NCI-H82 (cell line): ENCODE data around the gene SHISA8.

Experiments
- DNase-seq: peaks from one replicate; lab custom pipeline; 2025; lab: John Stamatoyannopoulos, UW

The SHISA8 gene

DNA sequence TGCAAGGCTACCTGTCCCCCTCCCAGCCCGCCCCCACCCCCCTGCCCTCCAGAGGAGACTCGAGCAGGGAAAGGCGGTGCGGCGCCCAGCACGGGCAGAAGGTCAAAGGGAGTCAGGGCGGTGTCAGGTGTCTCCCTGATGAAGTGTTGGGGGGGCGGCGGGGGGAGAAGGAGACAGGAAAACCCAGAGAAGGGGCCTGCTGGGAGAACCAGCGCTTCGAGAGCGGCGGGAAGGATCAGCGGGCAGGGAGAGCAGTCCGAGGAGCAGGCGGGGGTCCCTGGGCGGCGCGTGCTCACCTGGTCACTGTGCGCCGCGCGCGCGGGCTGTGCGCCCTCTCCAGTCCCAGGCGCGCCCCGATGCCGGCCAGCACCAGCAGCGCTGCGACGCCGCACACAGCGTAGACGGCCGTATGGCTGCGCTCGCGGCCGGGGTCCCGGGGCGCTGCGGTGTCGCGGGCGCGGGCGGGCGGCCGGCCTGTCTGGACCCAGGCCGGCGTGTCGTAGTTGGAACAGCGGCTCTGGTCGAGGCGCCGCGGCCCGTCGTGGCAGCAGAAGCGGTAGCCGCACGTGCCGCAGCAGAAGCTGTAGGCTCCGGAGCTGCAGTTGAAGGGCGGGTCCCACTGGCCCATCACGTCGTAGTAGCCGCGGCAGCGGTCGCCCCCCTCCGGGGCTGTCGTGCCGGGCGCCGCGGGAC, 886 bp downstream of the SHISA8 start:
- no peak for DNase-seq

DNA sequence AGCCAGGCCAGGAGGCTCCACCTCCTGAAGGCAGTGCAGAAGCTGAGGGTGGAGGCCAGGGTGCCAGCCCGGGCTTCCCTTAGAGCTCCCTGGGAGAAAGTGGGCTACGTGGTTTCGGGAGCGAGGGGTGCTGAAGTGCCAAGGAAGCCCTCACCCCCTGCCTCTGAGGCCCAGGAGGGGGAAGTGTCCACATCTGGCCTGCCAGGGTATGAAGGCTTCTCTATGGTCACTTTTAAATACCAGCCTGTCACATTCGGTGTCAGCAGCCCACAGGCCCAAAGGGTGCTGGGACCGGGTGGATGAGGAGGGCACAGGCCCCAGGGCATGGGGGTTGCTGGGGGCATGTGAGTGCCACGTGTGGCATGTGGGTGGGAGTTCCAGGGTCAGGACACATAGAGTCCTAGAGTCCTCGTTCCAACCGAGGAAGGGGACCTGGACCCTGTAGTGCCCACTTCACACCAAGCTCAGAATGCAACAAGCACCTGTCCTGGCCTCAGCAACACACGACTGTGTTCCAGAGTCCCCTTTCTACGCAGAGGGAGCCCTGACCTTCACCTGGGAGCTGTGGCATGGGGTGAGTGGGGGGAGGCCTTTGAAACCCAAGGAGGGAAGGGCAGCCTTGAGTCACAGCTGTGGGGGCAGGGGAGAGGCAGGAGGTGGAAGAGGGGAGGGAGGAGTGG, 1.7 kb downstream of the SHISA8 start:
- no peak for DNase-seq

DNA sequence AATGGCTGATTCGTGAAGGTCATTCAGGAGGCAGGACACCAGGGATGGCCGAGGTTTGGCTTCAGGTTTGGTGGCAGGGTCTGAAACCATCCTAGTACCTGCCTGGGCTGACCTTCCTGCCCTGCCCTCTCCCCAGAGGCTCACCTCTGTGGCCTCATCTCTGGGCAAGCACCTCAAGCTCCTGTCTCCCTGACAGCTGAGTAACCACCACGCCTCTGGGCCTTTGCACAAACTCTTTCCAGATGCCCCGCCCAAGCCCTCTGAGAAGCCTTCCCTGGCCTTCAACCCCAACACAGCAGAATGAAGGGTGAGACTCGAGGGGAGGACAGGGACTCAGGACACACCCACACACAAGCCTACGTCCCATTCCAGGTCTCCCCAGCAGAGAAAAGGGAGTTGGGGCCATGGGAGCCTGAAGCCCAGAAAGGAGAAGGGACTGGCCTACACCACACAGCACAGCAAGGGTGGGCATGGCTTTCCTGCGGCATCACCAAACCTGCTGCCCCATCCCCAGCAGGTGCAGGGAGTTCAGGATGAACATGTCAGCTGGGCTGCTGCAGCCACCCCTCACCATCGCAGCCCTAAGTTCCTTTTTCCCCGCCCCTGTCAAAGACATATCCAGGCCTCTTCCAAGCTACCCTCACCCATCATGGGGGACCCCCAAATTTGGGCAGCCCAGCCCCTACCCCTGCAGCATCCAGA, 2.4 kb downstream of the SHISA8 start:
- no peak for DNase-seq

DNA sequence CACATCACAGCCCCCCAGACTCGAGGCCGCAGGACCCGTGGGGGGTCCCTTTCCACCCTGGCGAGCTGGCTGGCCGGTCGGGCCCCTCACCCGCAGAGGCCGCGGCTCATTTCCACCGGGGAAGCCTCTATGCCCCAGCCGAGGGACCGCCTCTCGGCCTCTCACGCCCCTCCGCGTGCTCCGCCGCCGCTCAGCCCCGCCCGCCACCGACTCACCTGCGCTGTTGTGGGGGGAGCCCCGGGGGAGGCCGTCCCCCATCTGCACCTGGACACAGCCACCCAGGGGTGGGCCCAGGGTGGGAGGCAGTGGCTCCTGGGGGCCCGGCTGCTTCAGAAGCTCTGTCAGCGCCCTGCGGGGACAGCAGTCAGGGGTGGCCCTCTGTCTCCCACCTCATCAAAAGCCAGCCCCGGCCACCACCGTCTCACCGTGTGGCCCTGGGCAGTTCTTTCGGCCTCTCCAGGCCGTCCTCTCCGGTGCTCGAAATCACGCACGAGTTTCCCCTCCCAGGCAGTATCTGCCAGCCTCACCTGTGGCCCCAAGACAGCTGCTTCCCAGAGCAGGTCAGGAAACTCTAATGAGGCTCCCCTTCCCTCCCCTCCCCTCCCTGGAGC, 3.8 kb downstream of the SHISA8 start:
- no peak for DNase-seq

DNA sequence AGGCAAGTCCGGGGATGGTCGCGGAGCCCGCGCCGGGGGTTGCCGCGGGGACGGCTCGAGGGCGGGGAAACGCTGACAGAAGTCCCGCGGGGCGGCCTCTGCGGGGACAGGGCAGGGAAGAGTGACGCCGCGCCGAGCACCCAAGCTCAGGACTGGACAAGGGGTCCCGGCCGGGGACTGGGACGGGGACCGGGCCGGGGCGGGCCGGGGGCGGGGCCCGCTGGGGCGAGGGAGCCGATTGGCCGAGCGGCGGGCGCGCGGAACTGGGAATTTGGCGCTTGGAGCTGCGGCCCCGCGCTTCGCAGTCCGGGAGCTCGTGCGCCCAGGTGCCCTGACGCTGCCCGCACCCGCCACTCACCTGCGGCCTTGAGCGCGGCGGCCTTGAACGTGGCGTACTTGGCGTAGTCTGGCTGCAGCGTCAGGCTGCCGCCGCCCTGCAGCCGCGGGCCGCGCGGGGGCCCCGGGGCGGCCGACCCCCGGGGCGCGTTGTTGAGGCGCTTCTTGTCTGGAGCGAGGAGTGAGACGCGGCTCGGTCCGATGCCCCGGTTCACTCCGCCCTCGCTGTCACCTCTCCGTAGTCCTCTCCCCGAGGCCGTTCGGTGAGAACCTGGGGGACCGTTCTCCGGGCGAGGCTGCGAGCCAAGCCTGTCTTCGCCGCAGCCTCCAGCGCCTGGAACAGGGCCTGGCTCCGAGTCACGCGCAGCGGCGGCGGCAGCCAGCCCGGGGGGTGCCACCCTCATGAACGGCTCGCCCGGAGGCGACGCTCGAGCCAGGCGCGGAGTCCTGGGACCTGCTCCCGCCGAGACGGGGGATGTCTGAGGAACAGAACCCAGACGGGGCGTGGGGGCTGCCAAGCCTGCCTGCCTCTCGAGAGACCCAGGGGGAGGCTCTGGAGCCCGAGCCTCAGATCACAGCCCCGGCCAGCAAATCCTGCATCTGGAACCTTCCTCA, 4.5 kb downstream of the SHISA8 start:
- DNase-seq = peak; percentile 38

DNA sequence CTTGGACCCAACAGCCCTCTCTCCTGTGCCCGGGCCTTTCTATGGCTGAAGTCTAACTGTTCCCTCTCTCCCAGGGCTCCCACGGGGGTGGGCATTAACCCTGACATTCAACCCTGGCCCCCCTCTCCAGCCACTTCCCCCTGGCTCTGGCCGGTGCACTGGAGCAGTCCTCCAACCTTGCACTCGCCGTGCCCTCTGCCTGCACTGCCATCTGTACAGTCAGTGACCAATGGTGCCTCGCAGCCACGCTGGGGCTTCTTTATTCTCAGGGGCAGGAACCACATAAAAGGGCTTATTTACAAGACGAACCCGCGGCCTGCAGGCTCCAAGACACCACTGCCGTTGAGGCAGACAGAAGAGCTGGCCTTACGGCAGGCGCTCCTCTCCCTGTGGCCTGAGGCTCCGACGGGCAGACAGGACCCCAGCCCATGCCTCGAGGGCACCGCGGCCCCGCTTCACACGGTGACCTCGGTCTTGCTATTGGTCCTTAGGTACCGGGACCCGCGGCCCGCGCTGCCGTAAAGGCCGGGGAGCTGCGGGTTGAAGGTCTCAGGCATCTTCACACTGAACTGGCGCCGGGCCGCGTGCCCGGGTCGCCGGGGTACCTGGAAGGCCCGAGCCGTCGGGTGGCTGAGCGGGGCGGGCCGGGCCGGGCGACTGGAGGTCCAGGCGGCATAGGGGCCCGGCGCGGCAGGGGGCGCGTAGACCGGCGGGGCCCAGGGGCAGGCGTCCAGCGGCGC, 5.4 kb downstream of the SHISA8 start:
- peak; percentile 45 for DNase-seq

DNA sequence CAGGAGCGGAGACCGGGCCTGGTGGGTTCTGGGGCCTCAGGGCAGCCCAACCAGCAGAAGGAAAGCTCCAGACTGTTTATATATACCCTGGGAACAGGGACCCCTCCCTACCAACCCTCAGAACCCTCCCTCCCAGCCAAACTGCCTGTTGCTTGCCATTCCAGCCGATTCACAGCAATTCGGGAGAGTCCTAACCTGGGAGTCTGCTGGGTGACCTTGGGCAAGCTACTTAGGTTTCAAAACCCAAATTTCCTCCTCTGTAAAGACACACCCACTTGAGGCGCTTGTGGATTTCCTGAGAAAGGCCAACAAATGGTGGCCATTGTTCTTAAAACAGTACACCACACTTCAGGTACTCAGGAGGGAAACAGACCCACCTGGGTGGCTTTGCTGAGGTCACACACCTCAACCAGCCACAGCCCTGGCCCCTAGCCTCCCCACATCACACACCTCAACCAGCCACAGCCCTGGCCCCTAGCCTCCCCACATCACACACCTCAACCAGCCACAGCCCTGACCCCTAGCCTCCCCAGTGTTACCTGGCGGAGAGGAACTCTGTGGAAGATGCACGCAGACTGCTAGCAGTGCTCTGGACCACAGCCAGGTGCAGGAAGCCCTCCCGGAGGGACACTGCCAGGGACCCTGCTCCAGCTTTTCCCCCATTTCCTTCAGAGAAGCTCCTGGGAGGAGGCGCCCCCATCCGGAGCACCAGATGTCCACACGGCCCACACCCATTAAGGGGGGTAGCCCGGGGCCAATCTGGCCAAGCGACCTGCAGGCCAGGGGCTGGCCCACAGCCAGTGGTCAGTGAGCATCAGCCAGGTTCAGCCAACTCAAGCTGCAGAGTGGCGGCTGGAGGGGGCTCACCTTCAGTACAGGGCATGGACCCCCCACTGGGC, 6.2 kb downstream of the SHISA8 start:
- peak; percentile 45 for DNase-seq

DNA sequence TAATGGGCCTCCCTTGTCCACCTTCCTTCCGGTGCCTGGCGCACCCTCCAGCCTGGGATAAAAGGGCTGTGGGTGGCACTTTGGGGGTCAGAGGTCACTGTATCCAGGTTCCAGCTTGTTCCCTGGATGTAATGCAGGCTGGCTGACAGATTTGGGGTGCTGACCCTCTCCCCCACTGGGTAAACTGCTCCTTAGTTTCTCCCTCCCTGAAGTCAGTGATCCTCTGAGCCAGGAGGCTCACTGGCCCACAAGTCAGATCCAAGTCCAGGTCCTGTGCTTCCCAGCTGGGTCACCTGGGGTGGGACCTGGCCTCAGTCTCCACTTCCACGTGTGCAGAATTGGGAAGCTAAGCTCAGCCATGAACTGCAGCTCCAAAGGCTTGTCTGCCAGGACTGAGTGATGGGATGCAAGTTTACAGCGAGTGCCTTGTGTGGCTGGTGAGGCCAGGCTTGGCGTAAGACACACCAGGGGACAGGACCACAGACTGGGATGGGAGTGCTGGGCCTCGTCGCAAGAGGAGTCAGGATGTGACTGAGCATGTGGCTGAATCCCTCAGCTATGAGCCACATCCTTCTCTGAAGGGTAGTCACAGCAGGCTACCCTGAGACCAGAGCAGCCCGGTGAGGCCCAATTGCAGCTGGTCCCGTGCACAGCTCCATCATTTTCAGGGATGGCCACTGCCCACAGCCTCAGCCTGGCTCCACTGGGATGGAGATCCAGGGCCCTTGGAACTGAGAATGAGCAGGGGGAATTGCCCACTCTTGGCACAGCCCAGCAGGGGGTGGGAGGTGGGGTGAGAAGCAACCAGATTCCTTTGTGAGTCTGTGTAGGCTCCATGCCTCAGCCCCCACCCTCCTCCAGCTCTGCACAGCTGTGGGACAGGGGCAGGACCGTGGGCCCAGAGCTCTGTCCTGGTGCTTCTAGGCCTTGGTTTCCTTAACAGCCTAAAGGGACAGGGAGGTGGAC, 7.2 kb downstream of the SHISA8 start:
- peak; percentile 29 for DNase-seq

DNA sequence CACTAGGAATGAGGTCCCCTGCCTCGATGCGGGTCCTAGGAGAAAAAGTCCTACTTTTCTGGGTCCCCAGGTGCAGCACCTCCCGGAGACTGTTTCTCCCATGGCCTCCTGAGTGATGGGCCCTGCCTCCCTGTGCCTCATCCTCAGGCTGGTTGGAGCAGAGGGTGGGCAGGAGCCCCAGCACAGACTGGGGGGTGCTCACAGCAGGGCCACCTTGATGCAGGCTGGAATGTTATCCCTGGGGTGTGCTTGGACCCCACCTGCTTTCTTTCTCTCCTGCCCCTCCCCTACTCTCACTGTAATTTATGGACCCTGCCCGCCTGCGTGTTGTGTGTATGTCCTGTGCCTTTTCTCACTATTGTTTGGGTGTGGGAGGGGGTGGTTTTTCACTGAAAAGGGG, 8.1 kb downstream of the SHISA8 start:
- no peak for DNase-seq

DNA sequence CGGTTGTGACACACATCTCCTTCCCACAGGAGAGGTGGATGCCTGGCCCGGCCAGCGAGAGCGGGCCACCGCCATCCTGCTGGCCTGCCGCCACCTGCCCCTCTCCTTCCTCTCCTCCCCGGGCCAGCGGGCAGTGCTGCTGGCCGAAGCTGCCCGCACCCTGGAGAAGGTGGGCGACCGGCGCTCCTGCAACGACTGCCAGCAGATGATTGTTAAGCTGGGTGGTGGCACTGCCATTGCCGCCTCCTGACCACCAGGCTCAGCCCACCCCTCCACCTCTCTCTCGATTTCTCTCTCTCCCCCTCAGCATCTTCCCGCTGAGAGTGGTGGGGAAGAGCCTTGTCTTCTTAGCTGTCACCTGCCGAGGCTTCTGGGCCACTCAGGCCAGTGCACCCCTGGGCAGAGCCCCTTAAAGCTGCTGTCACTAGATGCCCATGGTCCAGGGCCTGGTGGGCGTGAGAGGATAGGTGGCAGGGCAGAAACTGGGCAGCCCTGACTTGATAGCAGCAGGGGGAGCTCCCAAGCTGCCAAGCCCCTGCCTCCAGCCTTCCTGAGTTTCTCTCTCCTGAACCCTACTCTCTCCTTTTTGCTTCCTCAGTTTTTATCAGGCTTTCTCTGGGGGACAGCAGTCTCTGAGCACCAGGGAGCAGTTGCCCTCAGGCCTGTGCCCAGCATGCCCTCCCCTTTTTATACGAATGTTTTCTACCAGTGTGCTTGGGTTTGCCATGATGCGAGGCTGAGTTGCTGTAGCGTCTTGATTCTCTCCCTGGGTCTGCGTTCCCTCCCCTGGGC, 9.3 kb downstream of the SHISA8 start:
- DNase-seq = no peak

DNA sequence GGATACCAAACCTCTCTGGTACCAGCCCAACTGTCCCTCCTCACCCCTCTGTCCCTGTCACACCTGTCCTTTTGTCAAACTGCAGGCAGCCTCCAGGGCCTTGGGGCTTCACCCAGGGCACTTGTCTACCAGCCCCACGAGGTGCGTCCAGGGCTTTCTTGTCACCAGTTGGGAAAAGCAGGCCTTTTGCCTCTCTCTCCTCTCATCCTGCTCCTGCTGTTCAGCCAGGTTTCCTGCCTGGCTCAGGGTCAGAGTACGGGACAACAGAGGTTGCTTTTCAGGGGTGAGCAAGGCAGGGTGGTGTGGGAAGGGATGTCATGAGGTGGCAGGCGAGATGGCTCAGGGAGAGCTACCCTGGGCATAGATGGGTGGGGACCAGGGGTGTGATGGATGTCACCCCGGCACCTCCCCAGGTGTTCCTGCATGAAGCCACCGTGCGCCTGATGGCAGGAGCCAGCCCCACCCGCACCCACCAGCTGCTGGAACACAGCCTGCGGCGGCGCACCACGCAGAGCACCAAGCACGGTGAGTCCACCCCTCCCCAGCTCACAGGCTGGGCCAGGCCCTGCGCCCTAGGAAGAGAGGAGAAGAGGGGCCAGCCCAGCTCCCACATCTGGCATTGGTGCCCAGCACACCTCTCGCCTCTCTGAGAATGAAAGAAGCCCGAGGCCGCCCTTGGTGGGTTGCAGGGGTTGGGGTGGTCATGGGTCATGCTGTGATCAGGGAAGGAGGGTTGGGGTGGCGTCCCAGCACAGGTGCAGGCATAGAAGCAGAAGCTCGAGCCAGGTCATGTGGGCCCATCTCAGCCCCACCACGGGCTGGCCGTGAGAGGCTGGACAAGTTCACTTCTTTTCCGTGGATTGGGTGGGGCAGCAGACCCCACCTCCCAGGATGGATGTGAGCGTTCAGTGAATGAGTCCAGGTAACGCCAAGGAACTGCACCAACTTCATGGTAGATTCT, 10.1 kb downstream of the SHISA8 start:
- DNase-seq = no peak

DNA sequence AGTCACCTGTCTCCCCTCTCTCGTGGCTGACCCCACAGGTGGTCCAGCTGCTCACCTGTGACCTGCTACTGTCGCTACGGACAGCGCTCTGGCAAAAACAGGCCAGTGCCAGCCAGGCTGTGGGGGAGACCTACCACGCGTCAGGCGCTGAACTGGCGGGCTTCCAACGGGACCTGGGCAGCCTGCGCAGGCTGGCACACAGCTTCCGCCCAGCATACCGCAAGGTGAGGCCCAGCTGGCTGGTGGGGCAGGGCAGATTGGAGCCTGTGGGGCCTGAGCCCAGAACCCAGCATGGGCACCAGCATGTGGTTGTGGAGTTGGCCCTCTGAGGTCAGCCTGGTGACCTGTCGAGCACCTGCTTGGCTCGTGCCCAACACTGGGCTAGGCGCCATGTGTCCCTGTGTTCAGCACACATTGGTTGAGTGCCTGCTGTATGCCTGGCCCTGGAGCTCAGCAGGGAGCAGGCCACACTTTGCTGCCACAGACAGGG, 11.9 kb downstream of the SHISA8 start:
- DNase-seq = no peak

DNA sequence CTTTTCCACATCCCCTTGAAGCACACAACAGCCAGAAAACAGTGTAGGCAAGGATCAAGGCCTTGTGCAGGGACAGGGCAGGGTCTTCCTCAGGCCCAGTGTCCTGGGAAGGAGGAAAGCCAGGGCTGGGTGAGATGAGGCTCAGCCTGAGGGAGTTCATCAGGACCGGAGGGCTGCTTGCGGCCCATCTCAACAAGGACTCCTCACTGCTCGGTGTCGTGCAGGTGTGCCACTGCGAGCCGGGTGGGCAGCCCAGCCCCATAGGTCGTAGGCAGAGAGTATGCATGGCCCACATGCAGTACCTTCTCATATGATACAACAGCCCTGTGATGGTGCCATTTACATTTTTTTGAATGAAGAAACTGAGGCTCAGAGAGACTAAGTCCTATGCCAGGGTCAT, 12.9 kb downstream of the SHISA8 start:
- no peak for DNase-seq

DNA sequence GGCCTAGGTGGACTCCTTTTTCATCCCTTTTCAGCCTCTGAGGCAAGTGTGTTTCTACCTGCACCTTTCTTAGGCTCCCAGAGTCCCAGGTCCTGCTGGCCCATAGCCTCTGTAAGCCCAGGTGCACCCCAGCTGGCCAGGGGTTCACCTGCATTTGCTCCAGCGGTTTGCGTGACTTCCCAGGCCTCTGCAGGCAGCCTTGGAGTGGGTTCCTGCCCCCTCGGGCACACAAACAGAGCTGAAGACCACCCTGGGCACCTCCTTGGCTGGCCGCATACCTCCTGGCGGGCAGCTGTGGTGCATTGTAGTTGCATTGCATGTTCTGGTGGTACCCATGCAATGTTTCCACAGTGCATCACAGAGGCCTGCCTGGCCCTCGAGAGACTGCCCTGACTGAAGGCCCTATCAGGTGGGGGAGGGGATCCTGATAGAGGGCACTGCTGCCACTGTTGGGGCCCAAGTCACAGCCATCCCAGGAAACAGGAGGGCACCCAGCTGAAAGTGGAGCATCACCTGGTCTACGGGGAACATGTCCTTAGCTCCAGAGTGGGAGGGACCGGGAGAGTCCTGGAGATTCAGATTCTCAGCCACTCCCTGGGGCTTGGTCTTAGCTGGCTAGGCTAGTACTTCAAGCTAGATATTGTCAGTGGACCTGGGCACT, 14.1 kb downstream of the SHISA8 start:
- no peak for DNase-seq

DNA sequence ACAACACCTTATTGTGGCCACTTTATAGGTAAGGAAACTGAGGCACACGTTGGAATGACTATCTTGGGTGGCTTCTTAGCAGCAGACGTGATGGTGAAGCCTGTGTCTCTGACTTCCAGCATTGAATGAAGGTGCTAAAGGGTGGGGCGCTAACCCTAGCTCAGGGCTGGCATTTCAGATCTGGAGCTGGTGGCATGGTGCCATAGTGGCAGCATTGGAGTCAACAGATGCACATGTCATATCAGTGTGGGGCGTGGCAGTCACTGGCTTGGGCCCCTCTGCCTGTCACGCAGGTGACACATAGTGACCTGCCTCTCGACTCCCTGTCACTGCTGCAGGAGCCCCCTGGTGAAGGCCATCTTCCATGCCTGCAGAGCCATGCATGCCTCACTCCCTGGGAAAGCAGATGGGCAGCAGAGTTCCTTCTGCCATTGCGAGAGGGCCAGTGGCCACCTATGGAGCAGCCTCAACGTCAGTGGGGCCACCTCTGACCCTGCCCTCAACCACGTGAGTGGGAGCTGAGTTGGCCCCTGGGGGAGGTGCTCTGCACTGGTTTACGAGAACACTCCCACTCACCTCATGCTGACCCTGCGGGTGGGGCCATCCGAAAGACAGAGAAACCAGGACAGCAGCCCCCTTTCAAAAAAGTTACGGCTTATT, 14.8 kb downstream of the SHISA8 start:
- DNase-seq = no peak
